ENCODE results near the gene ZNRF2. TPM values are rescaled to one million over a fixed set of nuclear protein-coding genes. Genes with fewer than 3 reads are reported as not detected.

Gene ZNRF2
- total RNA-seq, 3 donors from 2014 or later = 34.0 to 53.3 (median 40.5) TPM

DNA sequence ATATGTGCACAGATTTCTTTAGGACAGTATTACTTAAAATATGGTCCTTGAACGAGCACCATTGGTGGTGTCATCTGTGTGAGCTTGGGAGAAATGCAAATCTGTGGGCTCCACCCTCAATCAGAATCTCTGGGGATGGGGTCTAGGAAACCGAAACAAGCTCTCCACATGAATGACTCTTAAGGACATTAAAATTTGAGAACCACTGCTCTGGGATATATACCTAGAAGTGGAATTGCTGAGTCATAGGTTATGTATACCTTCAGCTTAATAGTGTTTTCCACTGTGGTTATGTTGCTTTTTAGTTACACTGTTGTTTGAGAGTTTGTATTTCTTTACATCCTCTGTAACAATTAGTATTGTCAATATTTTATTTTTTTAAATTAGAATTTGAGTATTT, 24.0 kb downstream of the ZNRF2 start:
- TF ChIP-seq, protein P1, sequence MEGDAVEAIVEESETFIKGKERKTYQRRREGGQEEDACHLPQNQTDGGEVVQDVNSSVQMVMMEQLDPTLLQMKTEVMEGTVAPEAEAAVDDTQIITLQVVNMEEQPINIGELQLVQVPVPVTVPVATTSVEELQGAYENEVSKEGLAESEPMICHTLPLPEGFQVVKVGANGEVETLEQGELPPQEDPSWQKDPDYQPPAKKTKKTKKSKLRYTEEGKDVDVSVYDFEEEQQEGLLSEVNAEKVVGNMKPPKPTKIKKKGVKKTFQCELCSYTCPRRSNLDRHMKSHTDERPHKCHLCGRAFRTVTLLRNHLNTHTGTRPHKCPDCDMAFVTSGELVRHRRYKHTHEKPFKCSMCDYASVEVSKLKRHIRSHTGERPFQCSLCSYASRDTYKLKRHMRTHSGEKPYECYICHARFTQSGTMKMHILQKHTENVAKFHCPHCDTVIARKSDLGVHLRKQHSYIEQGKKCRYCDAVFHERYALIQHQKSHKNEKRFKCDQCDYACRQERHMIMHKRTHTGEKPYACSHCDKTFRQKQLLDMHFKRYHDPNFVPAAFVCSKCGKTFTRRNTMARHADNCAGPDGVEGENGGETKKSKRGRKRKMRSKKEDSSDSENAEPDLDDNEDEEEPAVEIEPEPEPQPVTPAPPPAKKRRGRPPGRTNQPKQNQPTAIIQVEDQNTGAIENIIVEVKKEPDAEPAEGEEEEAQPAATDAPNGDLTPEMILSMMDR (IDR thresholded peaks at IDR 0.05) = no peak
- Histone ChIP-seq H3K4me3 (no peak overlapping the region), H3K4me1 (ENCODE audit: low read depth) (peaks cover 22% of the 10 kb centered on the region), H3K36me3 (ENCODE audit: low read depth) (no peaks in the 10 kb centered on the region), H3K9me3 (no peaks in the 10 kb centered on the region)
- intact Hi-C loops (cut with DNase I, micrococcal nuclease) = no loop called here
- ATAC-seq (no peak), DNase-seq (no peak)

DNA sequence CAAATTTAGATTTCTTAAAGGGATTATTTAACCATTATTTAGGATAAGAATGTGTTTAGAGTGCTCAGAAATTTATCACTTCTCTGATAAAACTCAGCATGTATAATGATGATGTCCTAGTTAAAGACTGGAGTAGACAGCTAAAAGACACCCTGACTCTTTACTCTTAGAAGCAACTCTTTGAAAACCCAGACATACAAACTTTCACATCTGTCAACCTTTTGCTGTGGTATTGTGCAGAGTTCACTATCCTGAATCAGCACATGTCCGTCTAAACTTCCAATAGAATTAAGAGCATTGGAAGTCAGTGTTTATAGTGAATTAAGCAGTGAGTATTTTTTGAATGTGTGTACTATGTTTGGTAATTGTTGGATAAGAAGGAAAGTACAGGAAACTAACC, 24.9 kb downstream of the ZNRF2 start:
- TF ChIP-seq, protein P1 (IDR thresholded peaks at IDR 0.05) = no peak
- ATAC-seq = no peak
- intact Hi-C loops (cut with DNase I, micrococcal nuclease) = no loop called here
- Histone ChIP-seq H3K36me3 (ENCODE audit: low read depth) (no peaks in the 10 kb centered on the region), H3K4me3 (no peak overlapping the region), H3K4me1 (ENCODE audit: low read depth) (peaks cover 13% of the 10 kb centered on the region), H3K9me3 (no peaks in the 10 kb centered on the region)
- DNase-seq = no peak

DNA sequence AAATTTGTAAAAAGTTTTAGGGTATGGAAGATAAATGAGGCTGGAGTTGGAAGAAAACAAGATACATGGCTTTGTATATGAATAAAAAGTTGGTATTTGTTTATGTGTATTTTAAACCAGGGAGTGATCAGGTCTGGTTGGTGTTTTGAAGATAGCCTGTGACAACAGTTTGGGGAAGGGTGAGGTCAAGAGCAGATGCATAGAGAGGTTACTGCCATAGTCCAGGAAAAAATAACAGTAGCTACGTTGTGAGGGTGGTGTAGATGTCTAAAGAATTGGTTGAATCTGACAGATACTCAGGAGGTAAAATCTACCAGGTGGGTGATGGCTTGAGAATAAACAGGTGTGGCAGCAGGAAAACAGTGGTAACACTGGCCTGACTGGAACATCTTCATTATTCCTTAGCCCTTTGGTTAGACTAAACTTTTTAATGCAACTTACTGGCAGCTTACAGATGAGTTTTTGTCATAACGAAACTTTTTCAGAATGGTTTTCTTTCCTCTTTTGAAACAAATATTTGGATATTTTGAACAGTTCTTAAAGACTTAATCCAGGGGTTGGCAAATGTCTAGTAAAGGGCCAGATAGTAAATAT, 25.5 kb downstream of the ZNRF2 start:
- H3K36me3 ChIP-seq (ENCODE audit: low read depth) = no peaks in the 10 kb centered on the region
- TF ChIP-seq, protein P1 (IDR thresholded peaks at IDR 0.05) = no peak
- peak; percentile 25 for ATAC-seq
- no peak overlapping the region for H3K4me3 ChIP-seq
- intact Hi-C loops (cut with DNase I, micrococcal nuclease) = no loop called here
- H3K4me1 ChIP-seq (ENCODE audit: low read depth) = peaks cover 12% of the 10 kb centered on the region
- H3K9me3 ChIP-seq = no peaks in the 10 kb centered on the region
- DNase-seq = no peak

DNA sequence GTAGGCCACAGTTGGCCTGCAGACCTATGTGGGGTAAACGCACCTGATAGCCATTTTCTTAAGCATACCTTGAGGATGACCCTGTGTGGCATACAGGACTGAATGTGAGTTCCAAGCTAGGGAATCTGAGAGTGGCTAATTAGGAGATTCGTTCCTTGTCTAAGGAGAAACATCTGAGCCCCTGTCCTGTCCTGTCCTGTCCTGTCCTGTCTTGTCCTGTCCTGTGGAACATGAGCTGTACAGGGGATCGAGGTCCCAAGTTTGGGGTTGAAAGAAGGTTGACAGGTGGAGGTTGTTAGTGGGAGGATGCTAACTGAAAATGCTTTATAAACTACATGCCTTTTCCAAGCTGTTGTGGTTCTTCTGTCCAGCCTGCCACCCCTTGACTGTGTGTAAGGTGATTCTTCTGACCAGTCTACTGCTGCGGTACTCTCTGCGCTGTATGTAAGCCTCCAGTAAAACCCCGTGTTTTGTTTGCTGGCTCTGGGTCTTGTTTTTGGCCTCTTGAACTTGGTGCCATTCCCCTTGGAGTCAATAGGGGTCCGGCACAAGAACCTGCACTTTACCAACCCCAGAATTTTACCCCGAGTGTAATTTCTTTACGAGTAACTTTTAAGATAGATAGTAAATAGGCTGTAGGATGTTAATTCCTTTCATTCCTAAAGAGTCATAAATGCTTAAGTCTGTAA, 26.4 kb downstream of the ZNRF2 start:
- Histone ChIP-seq H3K9me3 (no peaks in the 10 kb centered on the region), H3K4me1 (ENCODE audit: low read depth) (peaks cover 12% of the 10 kb centered on the region), H3K4me3 (no peak overlapping the region), H3K36me3 (ENCODE audit: low read depth) (no peaks in the 10 kb centered on the region)
- DNase-seq = no peak
- intact Hi-C loops (cut with DNase I, micrococcal nuclease) = no loop called here
- peak; percentile 15 for ATAC-seq
- TF ChIP-seq, protein P1 (IDR thresholded peaks at IDR 0.05) = no peak

DNA sequence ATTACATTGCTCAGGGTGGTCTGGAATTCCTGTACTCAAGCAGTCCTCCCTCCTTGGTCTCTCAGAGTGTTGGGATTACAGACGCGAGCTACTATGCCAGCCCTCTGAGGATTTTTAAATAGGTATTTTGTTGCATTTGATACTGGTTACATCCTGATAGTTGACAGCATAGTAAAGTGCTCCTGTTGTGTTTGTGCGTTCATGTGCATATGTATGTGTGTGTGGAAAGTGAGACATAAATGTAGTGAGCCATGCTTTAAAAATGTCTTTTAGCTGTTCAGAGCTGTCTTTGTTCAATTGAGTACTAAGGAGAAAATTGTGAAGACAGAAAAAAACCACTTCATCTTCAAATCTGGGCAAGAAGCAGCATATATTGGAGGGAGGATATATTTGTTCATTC, 27.8 kb downstream of the ZNRF2 start:
- no peaks in the 10 kb centered on the region for H3K36me3 ChIP-seq (ENCODE audit: low read depth)
- TF ChIP-seq, protein P1 (IDR thresholded peaks at IDR 0.05) = no peak
- ATAC-seq (no peak), DNase-seq (no peak)
- H3K4me1 ChIP-seq (ENCODE audit: low read depth) = peaks cover 10% of the 10 kb centered on the region
- no peak overlapping the region for H3K4me3 ChIP-seq
- no peaks in the 10 kb centered on the region for H3K9me3 ChIP-seq
- intact Hi-C loops (cut with DNase I, micrococcal nuclease) = no loop called here
